Adipose tissue (tissue), 3 donors: ENCODE results near the gene AREG. TPM values are rescaled to one million over a fixed set of nuclear protein-coding genes. Genes with fewer than 3 reads are reported as not detected.

ENCODE experiments used
- H3K27ac ChIP-seq: one replicate; pipeline ENCODE4 v1.5.1; 2013; ENCODE audit warnings: low read depth, low read length
- WGBS, 3 donors: extraction: QIAGEN DNeasy Blood & Tissue Kit; methylation state at CpG; one replicate each; pipeline ENCODE4 v1.1.7; 2013; 5-methylcytosine and 5-hydroxymethylcytosine counted together
- polyA plus RNA-seq, 3 donors: library from polyadenylated mRNA; stranded (reverse); fragments of 200-250 nt; gene quantifications; one replicate each; pipeline ENCODE4 v1.2.3, GENCODE V29; 2013
- donor health status: healthy with polysubstance abuse.
- donor health status: Bipolar disorder and iron deficiency.
- donor health status: healthy.

AREG gene
- polyA plus RNA-seq, 3 donors: 1.9 to 38.4 (median 13.2) TPM

GRCh38 chr4:74426101-74426500, 18.8 kb upstream of the AREG start:
- 68 to 82% (median 74%) methylated on average over 1 of the region's 1 CpG for WGBS, 3 donors
- no peak overlapping the region for H3K27ac ChIP-seq

GRCh38 chr4:74428276-74428675, 16.7 kb upstream of the AREG start:
- H3K27ac ChIP-seq: no peak overlapping the region

GRCh38 chr4:74431113-74431826, 13.7 kb upstream of the AREG start:
- WGBS, 3 donors: 50 to 81% (median 58%) methylated on average over 11 of the region's 11 CpGs
- H3K27ac ChIP-seq: no peak overlapping the region

- 72 to 85% (median 80%) methylated on average over 2 of the region's 2 CpGs for WGBS, 3 donors
- H3K27ac ChIP-seq: no peak overlapping the region
Observed at GRCh38 chr4:74433043-74433442, 11.9 kb upstream of the AREG start.

- H3K27ac ChIP-seq: no peak overlapping the region
- 75 to 82% (median 75%) methylated on average over 7 of the region's 7 CpGs for WGBS, 3 donors
Observed at GRCh38 chr4:74433541-74434172, 11.3 kb upstream of the AREG start.

GRCh38 chr4:74435296-74435695, 9.6 kb upstream of the AREG start:
- WGBS, 3 donors: 80 to 93% (median 91%) methylated on average over 1 of the region's 1 CpG

GRCh38 chr4:74437866-74438265, 7.1 kb upstream of the AREG start:
- WGBS, 3 donors: 76 to 92% (median 91%) methylated on average over 3 of the region's 3 CpGs
- H3K27ac ChIP-seq: no peak overlapping the region

More at GRCh38 chr4:74435296-74435695, 9.6 kb upstream of the AREG start:
- H3K27ac ChIP-seq: no peak overlapping the region

GRCh38 chr4:74438661-74439060, 6.3 kb upstream of the AREG start:
- H3K27ac ChIP-seq: no peak overlapping the region
- WGBS, 3 donors: 92 to 100% (median 97%) methylated on average over 1 of the region's 1 CpG

- no peak overlapping the region for H3K27ac ChIP-seq
- 93 to 96% (median 96%) methylated on average over 7 of the region's 7 CpGs for WGBS, 3 donors
Observed at GRCh38 chr4:74439952-74440351, 5.0 kb upstream of the AREG start.

GRCh38 chr4:74440356-74440755, 4.6 kb upstream of the AREG start:
- no peak overlapping the region for H3K27ac ChIP-seq
- 87 to 100% (median 98%) methylated on average over 4 of the region's 4 CpGs for WGBS, 3 donors

GRCh38 chr4:74441744-74442143, 3.2 kb upstream of the AREG start:
- 90 to 97% (median 90%) methylated on average over 3 of the region's 3 CpGs for WGBS, 3 donors

GRCh38 chr4:74446193-74446868, 1.4 kb downstream of the AREG start:
- WGBS, 3 donors: 93 to 96% (median 95%) methylated on average over 8 of the region's 8 CpGs
- H3K27ac ChIP-seq: no peak overlapping the region

More at GRCh38 chr4:74441744-74442143, 3.2 kb upstream of the AREG start:
- H3K27ac ChIP-seq: no peak overlapping the region

GRCh38 chr4:74446896-74447295, 2.0 kb downstream of the AREG start:
- no peak overlapping the region for H3K27ac ChIP-seq
- WGBS, 3 donors: 94 to 100% (median 95%) methylated on average over 1 of the region's 1 CpG

GRCh38 chr4:74447636-74448233, 2.8 kb downstream of the AREG start:
- WGBS, 3 donors: 90 to 97% (median 93%) methylated on average over 5 of the region's 5 CpGs
- no peak overlapping the region for H3K27ac ChIP-seq

- WGBS, 3 donors: 90 to 94% (median 91%) methylated on average over 6 of the region's 6 CpGs
- H3K27ac ChIP-seq: no peak overlapping the region
Observed at GRCh38 chr4:74449571-74450297, 4.8 kb downstream of the AREG start.

GRCh38 chr4:74450298-74450683, 5.4 kb downstream of the AREG start:
- H3K27ac ChIP-seq: no peak overlapping the region
- 77 to 89% (median 88%) methylated on average over 4 of the region's 4 CpGs for WGBS, 3 donors

- 39 to 53% (median 45%) methylated on average over 1 of the region's 1 CpG for WGBS, 3 donors
- H3K27ac ChIP-seq: no peak overlapping the region
Observed at GRCh38 chr4:74451214-74451661, 6.3 kb downstream of the AREG start.

GRCh38 chr4:74453037-74453635, 8.2 kb downstream of the AREG start:
- 90 to 93% (median 91%) methylated on average over 5 of the region's 5 CpGs for WGBS, 3 donors
- no peak overlapping the region for H3K27ac ChIP-seq
